MCF 10A (cell line): ENCODE measurements around the gene ACAP1. TPM values are rescaled to one million over a fixed set of nuclear protein-coding genes. Genes with fewer than 3 reads are reported as not detected.
A peak's percentile ranks its signal among the peaks of the same experiment; 100 is the strongest.

ENCODE experiments used
- BruUV-seq: library from RNA; stranded (reverse); fragments of 400-500 nt; replicated peaks from 2 replicates; lab custom pipeline; 2021; lab: Mats Ljungman, UMichigan
- CTCF ChIA-PET: fragments of 300-600 bp; sonication (Branson Sonifier 250); formaldehyde crosslinking; extraction: SDS; loops from one replicate; lab custom pipeline; 2021; ENCODE audit warnings: antibody characterized with exemption, inconsistent platforms; lab: Yijun Ruan, JAX
- POLR2A ChIA-PET: fragments of 300-600, 350-650 bp; sonication (Branson Sonifier 250); formaldehyde crosslinking; extraction: SDS; loops from one replicate; lab custom pipeline; 2020; ENCODE audit warnings: antibody characterized with exemption, inconsistent platforms; lab: Yijun Ruan, JAX
- DNase-seq: peaks from one replicate; pipeline ENCODE4 v3.0.0-alpha.2; 2018; ENCODE audit not compliant: unreplicated experiment
- H3K27ac Mint-ChIP-seq: one replicate; pipeline ENCODE4 v1.8.0; 2022; ENCODE audit warnings: mild to moderate bottlenecking, low read depth, mixed read lengths; ENCODE audit not compliant: unreplicated experiment
- H3K27me3 Mint-ChIP-seq: one replicate; pipeline ENCODE4 v1.8.0; 2022; ENCODE audit warnings: mixed read lengths; ENCODE audit not compliant: insufficient read depth, unreplicated experiment
- H3K36me3 Mint-ChIP-seq: one replicate; pipeline ENCODE4 v1.8.0; 2022; ENCODE audit warnings: mild to moderate bottlenecking, moderate library complexity, mixed read lengths; ENCODE audit not compliant: insufficient read depth, unreplicated experiment
- H3K4me1 Mint-ChIP-seq: one replicate; pipeline ENCODE4 v1.8.0; 2022; ENCODE audit warnings: mixed read lengths; ENCODE audit not compliant: insufficient read depth, unreplicated experiment
- H3K4me3 Mint-ChIP-seq: one replicate; pipeline ENCODE4 v1.8.0; 2022; ENCODE audit warnings: mild to moderate bottlenecking, moderate library complexity, mixed read lengths; ENCODE audit not compliant: unreplicated experiment
- H3K9me3 Mint-ChIP-seq: one replicate; pipeline ENCODE4 v1.8.0; 2022; ENCODE audit warnings: mixed read lengths; ENCODE audit not compliant: unreplicated experiment
- intact Hi-C: fragments of 100-400 bp; cut with micrococcal nuclease; formaldehyde crosslinking; loops from 2 replicates; pipeline ENCODE4 v1.14.1; 2022
- total RNA-seq: library from RNA; stranded (reverse); gene quantifications from 2 replicates; pipeline ENCODE4 v1.2.3, GENCODE V29; 2022
- TF ChIP-seq, protein P1 (sequence below): fragments of 200-600 bp; IDR thresholded peaks from one replicate; pipeline ENCODE4 v1.8.0; 2022; ENCODE audit warnings: antibody characterized with exemption, mild to moderate bottlenecking; ENCODE audit not compliant: unreplicated experiment

ACAP1 gene
- total RNA-seq, 1 experiment from 2014 or later = 4.9 TPM

DNA sequence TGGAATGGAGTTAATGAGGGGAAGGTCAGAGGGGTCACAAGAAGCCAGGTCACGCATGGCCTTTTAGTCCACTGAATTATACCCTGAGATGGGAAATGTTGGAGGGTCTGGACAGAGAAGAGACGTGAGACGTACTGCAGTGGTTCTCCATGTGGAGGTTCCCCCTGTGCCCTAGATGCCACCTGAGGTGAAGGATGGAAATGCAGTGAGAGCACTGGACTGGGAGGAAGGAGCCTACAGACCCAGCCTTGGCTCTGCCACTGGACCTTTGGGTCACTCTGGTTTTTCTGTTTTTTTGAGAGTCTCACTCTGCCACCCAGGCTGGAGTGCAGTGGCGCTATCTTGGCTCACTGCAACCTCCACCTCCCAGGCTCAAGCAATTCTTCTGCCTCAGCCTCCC is 59.8 kb downstream of the ACAP1 start:
- peak overlapping the region; percentile 21 for H3K27ac Mint-ChIP-seq
- H3K4me3 Mint-ChIP-seq = no peak overlapping the region
- DNase-seq = no peak
- intact Hi-C loops = no loop called here
- H3K4me1 Mint-ChIP-seq = peaks cover 6% of the 10 kb centered on the region
- peaks cover 7% of the 10 kb centered on the region for H3K36me3 Mint-ChIP-seq
- CTCF ChIA-PET = interaction anchor here (1.6 kb wide), 1 partner anchor 8 kb away, joined by 3 read pairs; the partner anchor contains the start of gene TMEM256
- TF ChIP-seq, protein P1, sequence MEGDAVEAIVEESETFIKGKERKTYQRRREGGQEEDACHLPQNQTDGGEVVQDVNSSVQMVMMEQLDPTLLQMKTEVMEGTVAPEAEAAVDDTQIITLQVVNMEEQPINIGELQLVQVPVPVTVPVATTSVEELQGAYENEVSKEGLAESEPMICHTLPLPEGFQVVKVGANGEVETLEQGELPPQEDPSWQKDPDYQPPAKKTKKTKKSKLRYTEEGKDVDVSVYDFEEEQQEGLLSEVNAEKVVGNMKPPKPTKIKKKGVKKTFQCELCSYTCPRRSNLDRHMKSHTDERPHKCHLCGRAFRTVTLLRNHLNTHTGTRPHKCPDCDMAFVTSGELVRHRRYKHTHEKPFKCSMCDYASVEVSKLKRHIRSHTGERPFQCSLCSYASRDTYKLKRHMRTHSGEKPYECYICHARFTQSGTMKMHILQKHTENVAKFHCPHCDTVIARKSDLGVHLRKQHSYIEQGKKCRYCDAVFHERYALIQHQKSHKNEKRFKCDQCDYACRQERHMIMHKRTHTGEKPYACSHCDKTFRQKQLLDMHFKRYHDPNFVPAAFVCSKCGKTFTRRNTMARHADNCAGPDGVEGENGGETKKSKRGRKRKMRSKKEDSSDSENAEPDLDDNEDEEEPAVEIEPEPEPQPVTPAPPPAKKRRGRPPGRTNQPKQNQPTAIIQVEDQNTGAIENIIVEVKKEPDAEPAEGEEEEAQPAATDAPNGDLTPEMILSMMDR = no peak
- no peaks in the 10 kb centered on the region for H3K9me3 Mint-ChIP-seq
- no TSS peak for BruUV-seq
- POLR2A ChIA-PET = interaction anchor here (1.0 kb wide), 1 partner anchor 40 kb away, joined by 3 read pairs; no protein-coding TSS in a partner anchor
- no peaks in the 10 kb centered on the region for H3K27me3 Mint-ChIP-seq

DNA sequence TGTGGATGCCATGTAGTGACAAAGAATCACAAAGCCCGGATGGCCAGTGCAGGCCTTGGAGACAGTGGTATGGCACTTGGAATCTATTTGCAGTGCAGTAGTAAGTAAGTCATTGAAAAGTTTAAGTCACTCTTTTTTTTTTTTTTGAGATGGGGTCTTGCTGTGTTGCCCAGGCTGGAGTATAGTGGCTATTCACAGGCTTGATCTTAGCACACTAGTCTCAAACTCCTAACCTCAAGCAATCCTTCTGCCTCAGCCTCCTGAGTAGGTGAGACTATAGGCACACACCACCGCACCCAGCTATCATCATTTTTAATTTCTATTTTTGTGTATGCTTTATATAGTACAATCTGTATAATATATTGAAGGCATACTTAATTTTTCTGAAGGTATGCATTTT is 62.3 kb downstream of the ACAP1 start:
- peaks cover 11% of the 10 kb centered on the region for H3K4me1 Mint-ChIP-seq
- H3K9me3 Mint-ChIP-seq = no peaks in the 10 kb centered on the region
- TF ChIP-seq, protein P1 = no peak
- intact Hi-C loops = no loop called here
- ChIA-PET POLR2A (interaction anchor here (0.9 to 1.2 kb wide), 3 partner anchors 16 to 162 kb away, joined by 3 read pairs; no protein-coding TSS in a partner anchor), CTCF (interaction anchor here (2.2 kb wide), 1 partner anchor 43 kb away, joined by 12 read pairs; the partner anchor contains the start of gene TMEM95)
- H3K4me3 Mint-ChIP-seq = no peak overlapping the region
- no peak for DNase-seq
- peaks cover 7% of the 10 kb centered on the region for H3K36me3 Mint-ChIP-seq
- BruUV-seq = no TSS peak
- no peak overlapping the region for H3K27ac Mint-ChIP-seq
- H3K27me3 Mint-ChIP-seq = no peaks in the 10 kb centered on the region

Other genes with a start within 250 kb of the ACAP1 start
- gene ASGR2, start 221.7 kb upstream of the ACAP1 start, total RNA-seq = not detected in 2 replicates
- 0.37 and 0.59 TPM in 2 replicates for gene ASGR1, start 157.2 kb upstream of the ACAP1 start, total RNA-seq
- gene DLG4, start 116.7 kb upstream of the ACAP1 start, total RNA-seq = 7.6 TPM in 2 replicates
- gene ACADVL, start 116.6 kb upstream of the ACAP1 start, total RNA-seq = 387 and 413 TPM in 2 replicates
- 34.9 and 37.4 TPM in 2 replicates for gene DVL2, start 102.0 kb upstream of the ACAP1 start, total RNA-seq
- 41.8 and 47.1 TPM in 2 replicates for gene PHF23, start 97.1 kb upstream of the ACAP1 start, total RNA-seq
- 226 and 294 TPM in 2 replicates for gene GABARAP, start 94.1 kb upstream of the ACAP1 start, total RNA-seq
- gene CTDNEP1, start 84.8 kb upstream of the ACAP1 start, total RNA-seq = 145 and 148 TPM in 2 replicates
- gene ELP5, start 84.3 kb upstream of the ACAP1 start, total RNA-seq = 81.0 and 91.3 TPM in 2 replicates
- gene CLDN7, start 74.1 kb upstream of the ACAP1 start, total RNA-seq = 20.8 and 23.9 TPM in 2 replicates
- not detected in 2 replicates for gene SLC2A4, start 54.8 kb upstream of the ACAP1 start, total RNA-seq
- gene YBX2, start 41.9 kb upstream of the ACAP1 start, total RNA-seq = 0.40 and 0.44 TPM in 2 replicates
- 1,142 and 1,190 TPM in 2 replicates for gene EIF5A, start 28.9 kb upstream of the ACAP1 start, total RNA-seq
- gene GPS2, start 21.2 kb upstream of the ACAP1 start, total RNA-seq = 29.4 and 49.8 TPM in 2 replicates
- 36.9 and 39.3 TPM in 2 replicates for gene NEURL4, start 7.2 kb upstream of the ACAP1 start, total RNA-seq
- gene KCTD11, start 15.6 kb downstream of the ACAP1 start, total RNA-seq = 9.2 and 10.1 TPM in 2 replicates
- gene TMEM95, start 18.6 kb downstream of the ACAP1 start, total RNA-seq = not detected in 2 replicates
- 6.4 and 8.0 TPM in 2 replicates for gene TNK1, start 44.6 kb downstream of the ACAP1 start, total RNA-seq
- 53.8 and 59.0 TPM in 2 replicates for gene PLSCR3, start 58.0 kb downstream of the ACAP1 start, total RNA-seq
- gene TMEM256, start 67.6 kb downstream of the ACAP1 start, total RNA-seq = 35.2 and 42.9 TPM in 2 replicates
- 6.7 and 9.0 TPM in 2 replicates for gene NLGN2, start 71.3 kb downstream of the ACAP1 start, total RNA-seq
- gene SPEM1, start 83.8 kb downstream of the ACAP1 start, total RNA-seq = not detected in 2 replicates
- not detected in 2 replicates for gene SPEM2, start 89.1 kb downstream of the ACAP1 start, total RNA-seq
- not detected in 2 replicates for gene SPEM3, start 92.3 kb downstream of the ACAP1 start, total RNA-seq
- gene TMEM102, start 98.9 kb downstream of the ACAP1 start, total RNA-seq = 6.1 and 6.3 TPM in 2 replicates
- gene FGF11, start 103.0 kb downstream of the ACAP1 start, total RNA-seq = 0.84 and 2.1 TPM in 2 replicates
- 3.3 and 7.8 TPM in 2 replicates for gene CHRNB1, start 108.5 kb downstream of the ACAP1 start, total RNA-seq
- 26.3 and 29.1 TPM in 2 replicates for gene ZBTB4, start 143.1 kb downstream of the ACAP1 start, total RNA-seq
- not detected in 2 replicates for gene SLC35G6, start 144.9 kb downstream of the ACAP1 start, total RNA-seq
- 89.6 and 107 TPM in 2 replicates for gene POLR2A, start 147.8 kb downstream of the ACAP1 start, total RNA-seq
- gene TNFSF12, start 212.5 kb downstream of the ACAP1 start, total RNA-seq = 3.5 and 3.9 TPM in 2 replicates
- 6.3 and 10.8 TPM in 2 replicates for gene TNFSF13, start 222.2 kb downstream of the ACAP1 start, total RNA-seq
- gene SENP3, start 225.4 kb downstream of the ACAP1 start, total RNA-seq = 66.9 and 67.3 TPM in 2 replicates
- 6.9 and 10.6 TPM in 2 replicates for gene CD68, start 243.1 kb downstream of the ACAP1 start, total RNA-seq
- gene MPDU1, start 247.3 kb downstream of the ACAP1 start, total RNA-seq = 52.0 and 56.5 TPM in 2 replicates